ENCODE data around the gene GPAM. TPM values are rescaled to one million over a fixed set of nuclear protein-coding genes. Genes with fewer than 3 reads are reported as not detected.
A peak's percentile ranks its signal among the peaks of the same experiment; 100 is the strongest.

The GPAM gene
- total RNA-seq, 6 experiments from 2014 or later, result 78.8 to 340 (median 90.3) TPM

- H3K27me3 ChIP-seq, result no peaks in the 10 kb centered on the region
- WGBS (ENCODE audit: insufficient coverage, low coverage, low lambda C conversion rate, missing lambda C conversion rate), result 73% methylated on average over 7 of the region's 7 CpGs
- H3K36me3 ChIP-seq, result peaks cover 0 to 11% (median 0%) of the 10 kb centered on the region in 4 donors
- no peaks in the 10 kb centered on the region for H3K9me3 ChIP-seq
- TF ChIP-seq, protein P1, sequence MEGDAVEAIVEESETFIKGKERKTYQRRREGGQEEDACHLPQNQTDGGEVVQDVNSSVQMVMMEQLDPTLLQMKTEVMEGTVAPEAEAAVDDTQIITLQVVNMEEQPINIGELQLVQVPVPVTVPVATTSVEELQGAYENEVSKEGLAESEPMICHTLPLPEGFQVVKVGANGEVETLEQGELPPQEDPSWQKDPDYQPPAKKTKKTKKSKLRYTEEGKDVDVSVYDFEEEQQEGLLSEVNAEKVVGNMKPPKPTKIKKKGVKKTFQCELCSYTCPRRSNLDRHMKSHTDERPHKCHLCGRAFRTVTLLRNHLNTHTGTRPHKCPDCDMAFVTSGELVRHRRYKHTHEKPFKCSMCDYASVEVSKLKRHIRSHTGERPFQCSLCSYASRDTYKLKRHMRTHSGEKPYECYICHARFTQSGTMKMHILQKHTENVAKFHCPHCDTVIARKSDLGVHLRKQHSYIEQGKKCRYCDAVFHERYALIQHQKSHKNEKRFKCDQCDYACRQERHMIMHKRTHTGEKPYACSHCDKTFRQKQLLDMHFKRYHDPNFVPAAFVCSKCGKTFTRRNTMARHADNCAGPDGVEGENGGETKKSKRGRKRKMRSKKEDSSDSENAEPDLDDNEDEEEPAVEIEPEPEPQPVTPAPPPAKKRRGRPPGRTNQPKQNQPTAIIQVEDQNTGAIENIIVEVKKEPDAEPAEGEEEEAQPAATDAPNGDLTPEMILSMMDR (IDR thresholded peaks at IDR 0.05), result no peak
- no peak for TF ChIP-seq POLR2A (IDR thresholded peaks at IDR 0.05)
- ATAC-seq, result no peak
- no peak overlapping the region for H3K4me3 ChIP-seq
- DNase-seq, result no peak
- intact Hi-C loops (cut with DNase I), result no loop called here
- H3K27ac ChIP-seq, result no peak overlapping the region
- H3K4me1 ChIP-seq, result peaks cover 0 to 69% (median 20%) of the 10 kb centered on the region in 4 donors
These were observed 11.7 kb upstream of the GPAM start for GRCh38 chr10:112195224-112195623.

GRCh38 chr10:112191791-112192190, 8.2 kb upstream of the GPAM start:
- Histone ChIP-seq H3K9me3 (no peaks in the 10 kb centered on the region), H3K4me3 (no peak overlapping the region), H3K27me3 (no peaks in the 10 kb centered on the region), H3K4me1 (peaks cover 0 to 91% (median 24%) of the 10 kb centered on the region in 4 donors), H3K36me3 (peaks cover 0 to 11% (median 0%) of the 10 kb centered on the region in 4 donors), H3K27ac (no peak overlapping the region)
- intact Hi-C loops (cut with DNase I), result no loop called here
- TF ChIP-seq, protein P1 (IDR thresholded peaks at IDR 0.05), result no peak
- peak in 1 of 4 donors; percentile 5 for ATAC-seq
- 70% methylated on average over 6 of the region's 6 CpGs for WGBS (ENCODE audit: insufficient coverage, low coverage, low lambda C conversion rate, missing lambda C conversion rate)
- DNase-seq, result no peak

DNA sequence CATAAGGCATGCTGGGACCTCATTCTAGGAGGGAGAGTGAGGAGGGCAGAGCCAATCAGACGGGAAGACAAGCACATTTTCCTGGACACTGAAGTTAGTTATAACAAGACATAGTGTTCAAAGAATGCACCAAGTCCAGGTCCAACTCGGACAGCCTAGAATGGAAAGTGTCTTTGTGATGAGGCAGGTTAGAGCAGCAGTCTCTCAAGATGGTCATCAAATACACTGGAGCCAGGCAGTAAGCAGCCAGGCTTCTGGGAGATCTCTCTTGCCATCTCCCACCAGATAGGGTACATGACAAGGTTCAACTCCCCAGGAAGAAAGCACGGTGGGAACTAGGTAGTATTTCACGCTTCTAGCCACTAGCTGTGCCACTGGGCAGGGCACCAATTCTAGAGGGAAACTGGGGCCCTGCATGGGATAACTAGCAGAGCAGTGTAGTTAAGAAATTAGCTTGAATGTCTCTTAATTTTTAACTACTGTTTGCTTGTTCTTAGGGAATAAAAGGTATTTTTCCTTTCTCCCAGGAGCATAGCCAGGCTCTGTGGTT, 7.6 kb upstream of the GPAM start:
- H3K9me3 ChIP-seq, result no peaks in the 10 kb centered on the region

GRCh38 chr10:112189465-112189864, 5.9 kb upstream of the GPAM start:
- Histone ChIP-seq H3K27ac (peak overlapping the region in 1 of 3 donors; percentile 30), H3K4me3 (no peak overlapping the region), H3K9me3 (no peaks in the 10 kb centered on the region), H3K36me3 (peaks cover 0 to 11% (median 0%) of the 10 kb centered on the region in 4 donors), H3K27me3 (no peaks in the 10 kb centered on the region), H3K4me1 (peaks cover 0 to 87% (median 20%) of the 10 kb centered on the region in 4 donors)
- no peak for DNase-seq
- peak; percentile 30 to 51 (median 37) for ATAC-seq
- 33% methylated on average over 5 of the region's 5 CpGs for WGBS (ENCODE audit: insufficient coverage, low coverage, low lambda C conversion rate, missing lambda C conversion rate)
- intact Hi-C loops (cut with DNase I), result no loop called here
- TF ChIP-seq, protein P1 (IDR thresholded peaks at IDR 0.05), result no peak
- TF ChIP-seq POLR2A (IDR thresholded peaks at IDR 0.05), result no peak

More for the DNA sequence above, 7.6 kb upstream of the GPAM start:
- DNase-seq, result no peak
- TF ChIP-seq, protein P1 (IDR thresholded peaks at IDR 0.05), result no peak
- no peak for TF ChIP-seq POLR2A (IDR thresholded peaks at IDR 0.05)
- Histone ChIP-seq H3K4me3 (no peak overlapping the region), H3K27me3 (no peaks in the 10 kb centered on the region), H3K27ac (no peak overlapping the region), H3K36me3 (peaks cover 0 to 11% (median 0%) of the 10 kb centered on the region in 4 donors), H3K4me1 (peaks cover 0 to 90% (median 22%) of the 10 kb centered on the region in 4 donors)
- peak; percentile 22 to 55 (median 49) for ATAC-seq
- intact Hi-C loops (cut with DNase I), result no loop called here
- 18% methylated on average over 4 of the region's 4 CpGs for WGBS (ENCODE audit: insufficient coverage, low coverage, low lambda C conversion rate, missing lambda C conversion rate)

Data from right lobe of liver (tissue), 6 donors.